IMR-90 (cell line): ENCODE data around the gene PHACTR2. TPM values are rescaled to one million over a fixed set of nuclear protein-coding genes. Genes with fewer than 3 reads are reported as not detected.

Experiments
- ATAC-seq: fragments of 200-7000 bp; cut with Tn5 transposase; 2 replicates; pipeline ENCODE4 v1.9.1; 2020; ENCODE audit warnings: low read depth, mild to moderate bottlenecking, moderate library complexity
- BruUV-seq: library from RNA; stranded (reverse); fragments of 400-500 nt; replicated peaks from 2 replicates; lab custom pipeline; 2021; lab: Mats Ljungman, UMichigan
- CTCF ChIA-PET: fragments of 300-600 bp; formaldehyde crosslinking; extraction: SDS; loops from one replicate; lab custom pipeline; 2021; ENCODE audit warnings: antibody characterized with exemption; lab: Yijun Ruan, JAX
- POLR2A ChIA-PET: fragments of 300-600 bp; sonication (Branson Sonifier 250); formaldehyde crosslinking; loops from one replicate; lab custom pipeline; 2022; ENCODE audit warnings: antibody characterized with exemption; ENCODE audit not compliant: unreplicated experiment; lab: Charles Lee
- DNase-seq: peaks from one replicate; pipeline ENCODE4 v3.0.0; 2013
- H2AFZ ChIP-seq: replicated peaks from 2 replicates; pipeline ENCODE3; 2013; ENCODE audit warnings: low read length, mild to moderate bottlenecking; ENCODE audit not compliant: poor library complexity
- H2AK5ac ChIP-seq: 2 replicates; pipeline ENCODE4 v1.6.1; 2013; ENCODE audit warnings: low read depth, low read length, inconsistent platforms
- H2AK9ac ChIP-seq: replicated peaks from 2 replicates; pipeline ENCODE3; 2013; ENCODE audit warnings: mild to moderate bottlenecking, low read depth, low read length, moderate library complexity; ENCODE audit not compliant: poor library complexity
- H2BK120ac ChIP-seq: 2 replicates; pipeline ENCODE4 v1.6.1; 2013; ENCODE audit warnings: low read depth, low read length, inconsistent platforms
- H2BK15ac ChIP-seq: 3 replicates; pipeline ENCODE4 v1.6.1; 2013; ENCODE audit warnings: low read depth, low read length, inconsistent platforms
- H2BK20ac ChIP-seq: 2 replicates; pipeline ENCODE4 v1.6.1; 2013; ENCODE audit warnings: low read depth, mild to moderate bottlenecking, inconsistent platforms, low read length, moderate library complexity
- H2BK5ac ChIP-seq: 2 replicates; pipeline ENCODE4 v1.6.1; 2013; ENCODE audit warnings: mild to moderate bottlenecking, low read depth, low read length, inconsistent platforms; ENCODE audit not compliant: poor library complexity, severe bottlenecking
- H3K14ac ChIP-seq: replicated peaks from 2 replicates; pipeline ENCODE4 v1.6.1; 2013; ENCODE audit warnings: low read depth, low read length, inconsistent platforms
- H3K18ac ChIP-seq: 2 replicates; pipeline ENCODE4 v1.6.1; 2013; ENCODE audit warnings: low read depth, low read length, control low read depth
- H3K23ac ChIP-seq: 2 replicates; pipeline ENCODE4 v1.6.1; 2013; ENCODE audit warnings: low read depth, low read length, inconsistent platforms
- H3K27ac ChIP-seq: 2 replicates; pipeline ENCODE4 v1.5.1; 2013; ENCODE audit warnings: mild to moderate bottlenecking, control low read depth, low read length; ENCODE audit not compliant: insufficient read depth
- H3K27me3 ChIP-seq: 2 replicates; pipeline ENCODE4 v1.6.1; 2013; ENCODE audit warnings: low read length; ENCODE audit not compliant: control insufficient read depth, insufficient read depth
- H3K36me3 ChIP-seq: 2 replicates; pipeline ENCODE4 v1.6.1; 2013; ENCODE audit warnings: low read length, mixed read lengths; ENCODE audit not compliant: control insufficient read depth, insufficient read depth
- H3K4ac ChIP-seq: 2 replicates; pipeline ENCODE4 v1.6.1; 2013; ENCODE audit warnings: low read depth, low read length, inconsistent platforms
- H3K4me1 ChIP-seq: 2 replicates; pipeline ENCODE4 v1.6.1; 2013; ENCODE audit warnings: low read length, mixed read lengths; ENCODE audit not compliant: control insufficient read depth, insufficient read depth
- H3K4me2 ChIP-seq: 2 replicates; pipeline ENCODE4 v1.6.1; 2013; ENCODE audit warnings: low read depth, mild to moderate bottlenecking, control low read depth, low read length, moderate library complexity
- H3K4me3 ChIP-seq: 2 replicates; pipeline ENCODE4 v1.5.1; 2013; ENCODE audit warnings: low read depth, mild to moderate bottlenecking, control low read depth, low read length, moderate library complexity; ENCODE audit not compliant: insufficient read depth
- H3K56ac ChIP-seq: 2 replicates; pipeline ENCODE4 v1.6.1; 2013; ENCODE audit warnings: low read length, inconsistent platforms; ENCODE audit not compliant: insufficient read depth; ENCODE audit errors: extremely low read depth
- H3K79me1 ChIP-seq, 2 experiments: 2 replicates each; pipeline ENCODE4 v1.6.1; 2013; ENCODE audit warnings: low read length in 2 of 2, inconsistent platforms in 1 of 2, low read depth in 1 of 2
- H3K9ac ChIP-seq: 2 replicates; pipeline ENCODE4 v1.6.1; 2013; ENCODE audit warnings: low read depth, low read length, control low read depth
- H3K9me1 ChIP-seq: 2 replicates; pipeline ENCODE4 v1.6.1; 2013; ENCODE audit warnings: low read length, inconsistent platforms; ENCODE audit not compliant: insufficient read depth
- H3K9me3 ChIP-seq: 2 replicates; pipeline ENCODE4 v1.6.1; 2013; ENCODE audit warnings: low read length; ENCODE audit not compliant: control insufficient read depth, insufficient read depth
- H4K20me1 ChIP-seq: 2 replicates; pipeline ENCODE4 v1.6.1; 2013; ENCODE audit warnings: low read length, inconsistent platforms; ENCODE audit not compliant: insufficient read depth
- H4K5ac ChIP-seq: 2 replicates; pipeline ENCODE4 v1.6.1; 2013; ENCODE audit warnings: mild to moderate bottlenecking, low read depth, low read length, control low read depth
- H4K8ac ChIP-seq, 2 experiments: 2 replicates each; pipeline ENCODE4 v1.6.1; 2013; ENCODE audit warnings: low read depth in 2 of 2, low read length in 2 of 2, control low read depth in 1 of 2, inconsistent platforms in 1 of 2
- H4K91ac ChIP-seq: 2 replicates; pipeline ENCODE4 v1.6.1; 2013; ENCODE audit warnings: low read depth, low read length, inconsistent platforms; ENCODE audit not compliant: insufficient read depth
- CEBPB ChIP-seq: IDR thresholded peaks from 2 replicates; pipeline ENCODE4 v1.6.1; 2012; ENCODE audit warnings: low read depth, low read length, improper control_type of control experiment
- CHD1 ChIP-seq: IDR thresholded peaks from 2 replicates; pipeline ENCODE4 v1.6.1; 2012; ENCODE audit warnings: low read depth, low read length, improper control_type of control experiment
- CTCF ChIP-seq: conservative IDR thresholded peaks from 2 replicates; pipeline ENCODE4 v1.5.1; 2012; ENCODE audit warnings: mild to moderate bottlenecking, low read depth, low read length, improper control_type of control experiment
- ELK1 ChIP-seq: fragments of 150-350 bp; IDR thresholded peaks from 2 replicates; pipeline ENCODE4 v1.6.1; 2016; ENCODE audit warnings: low read depth, mild to moderate bottlenecking, low read length, moderate library complexity, borderline replicate concordance
- MAFK ChIP-seq: IDR thresholded peaks from 2 replicates; pipeline ENCODE4 v1.6.1; 2012; ENCODE audit warnings: low read depth, low read length, improper control_type of control experiment
- MAZ ChIP-seq: IDR thresholded peaks from 2 replicates; pipeline ENCODE4 v1.6.1; 2012; ENCODE audit warnings: low read depth, mild to moderate bottlenecking, low read length, improper control_type of control experiment, moderate library complexity, borderline replicate concordance
- MXI1 ChIP-seq: IDR thresholded peaks from 2 replicates; pipeline ENCODE4 v1.6.1; 2012; ENCODE audit warnings: low read depth, mild to moderate bottlenecking, low read length, moderate library complexity, borderline replicate concordance
- NFE2L2 ChIP-seq: fragments of 150-350 bp; IDR thresholded peaks from 2 replicates; pipeline ENCODE4 v1.6.1; 2016; ENCODE audit warnings: low read depth, mild to moderate bottlenecking, low read length
- POLR2A ChIP-seq: IDR thresholded peaks from 2 replicates; pipeline ENCODE4 v1.6.1; 2012; ENCODE audit warnings: mild to moderate bottlenecking, low read depth, low read length
- RAD21 ChIP-seq: IDR thresholded peaks from 2 replicates; pipeline ENCODE4 v1.6.1; 2012; ENCODE audit warnings: low read length, improper control_type of control experiment
- USF2 ChIP-seq: fragments of 150-350 bp; IDR thresholded peaks from 2 replicates; pipeline ENCODE4 v1.6.1; 2017; ENCODE audit warnings: mild to moderate bottlenecking, antibody characterized with exemption, low read length, low read depth
- WGBS, 2 experiments: methylation state at CpG; one replicate each; pipeline versions ENCODE4 v1.1.5 to v1.1.7; 2013; ENCODE audit warnings: missing lambda C conversion rate in 2 of 2; ENCODE audit not compliant: insufficient read length in 1 of 2; ENCODE audit errors: extremely low coverage in 2 of 2; 5-methylcytosine and 5-hydroxymethylcytosine counted together
- dilution Hi-C: fragments of 300-500 bp; cut with HindIII; formaldehyde crosslinking; loops from one replicate; pipeline ENCODE4 v1.14.3; 2018; ENCODE audit warnings: low sequenced_read_pairs; ENCODE audit not compliant: unreplicated experiment
- in situ Hi-C: fragments of 300-500 bp; cut with MboI; formaldehyde crosslinking; loops from 3 replicates; pipeline ENCODE4 v1.14.3; 2019; ENCODE audit warnings: low sequenced_read_pairs, inconsistent platforms, mixed read lengths
- intact Hi-C: fragments of 100-400 bp; cut with micrococcal nuclease; formaldehyde crosslinking; loops from 2 replicates; pipeline ENCODE4 v1.10.0; 2022
- polyA plus RNA-seq, 3 experiments: library from polyadenylated mRNA; depleted of rRNA; stranded (reverse); fragments of >200 nt; gene quantifications; 2 replicates each; pipeline ENCODE4 v1.2.3, GENCODE V29; 2012; ENCODE audit warnings: low replicate concordance in 1 of 3
- total RNA-seq: library from RNA; depleted of rRNA; stranded (reverse); fragments of >200 nt; gene quantifications from 2 replicates; pipeline ENCODE4 v1.2.3, GENCODE V29; 2012

PHACTR2 gene
- total and polyA plus RNA-seq, 2 of the 4 experiments (the other 2 are of a cell fraction), result 14.5 to 74.2 TPM

GRCh38 chr6:143792402-143793279 lies 114.9 kb downstream of the PHACTR2 start:
- Histone ChIP-seq H3K4ac (no peak overlapping the region), H3K27me3 (no peaks in the 10 kb centered on the region), H3K9me1 (no peaks in the 10 kb centered on the region), H3K56ac (no peak overlapping the region), H2AK9ac (no peak overlapping the region), H4K5ac (no peak overlapping the region), H3K9me3 (peaks cover 6% of the 10 kb centered on the region; the same call in 1 of the 2 replicates), H4K8ac (no peak overlapping the region), H3K23ac (no peak overlapping the region), H3K4me1 (no peaks in the 10 kb centered on the region), H2BK5ac (no peak overlapping the region), H3K4me2 (no peak overlapping the region), H3K27ac (no peak overlapping the region), H2BK15ac (no peak overlapping the region), H2AK5ac (no peak overlapping the region), H3K79me1 (peaks cover 6 to 8% of the 10 kb centered on the region in 2 experiments), H4K20me1 (no peaks in the 10 kb centered on the region), H2BK20ac (no peak overlapping the region), H2AFZ (no peak overlapping the region), H3K9ac (no peak overlapping the region), H3K14ac (no peak overlapping the region), H3K4me3 (no peak overlapping the region), H2BK120ac (no peak overlapping the region), H4K91ac (no peak overlapping the region), H3K36me3 (peaks cover 14% of the 10 kb centered on the region), H3K18ac (no peak overlapping the region)
- in situ Hi-C loops, result no loop called here
- ATAC-seq (no peak), DNase-seq (no peak)
- no peak for TF ChIP-seq RAD21
- TF ChIP-seq MAZ, result no peak
- no peak for TF ChIP-seq ELK1
- TF ChIP-seq CEBPB, result no peak
- TF ChIP-seq USF2, result no peak
- TF ChIP-seq MAFK, result no peak
- TF ChIP-seq NFE2L2, result no peak
- TF ChIP-seq CTCF, result no peak
- no peak for TF ChIP-seq POLR2A
- no peak for TF ChIP-seq MXI1
- TF ChIP-seq CHD1, result no peak
- intact Hi-C loops, result no loop called here
- ChIA-PET POLR2A (no interaction called here), CTCF (no interaction called here)
- BruUV-seq, result no TSS peak
- no CpG with 5 or more reads among the region's 3 CpGs for WGBS, 2 experiments
- dilution Hi-C loops, result no loop called here
